Dermis microvascular lymphatic vessel endothelial cell (primary cell): ENCODE measurements around the gene C11orf42. TPM values are rescaled to one million over a fixed set of nuclear protein-coding genes. Genes with fewer than 3 reads are reported as not detected.

Experiments used
- DNase-seq, 2 donors: peaks; one replicate each; pipeline versions ENCODE4 v3.0.0 to v3.0.0-alpha.2; 2010; ENCODE audit warnings: low read depth in 2 of 2
- total RNA-seq: library from RNA; depleted of rRNA; stranded (reverse); fragments of >200 nt; gene quantifications from 2 replicates; pipeline ENCODE4 v1.2.1, GENCODE V29; 2014

Gene C11orf42
- total RNA-seq, 1 donor from 2014 or later, result not detected

- no peak for DNase-seq
These were observed 52.8 kb downstream of the C11orf42 start for GRCh38 chr11:6258141-6258540.

- DNase-seq, result no peak
These were observed 53.3 kb downstream of the C11orf42 start for GRCh38 chr11:6258571-6259081.

- no peak for DNase-seq
These were observed 54.9 kb downstream of the C11orf42 start for GRCh38 chr11:6260207-6260726.

Other genes with a start within 250 kb of the C11orf42 start
- not detected in 2 replicates for gene OR56A5, start 237.1 kb upstream of the C11orf42 start, total RNA-seq
- gene OR52L1, start 218.6 kb upstream of the C11orf42 start, total RNA-seq, result not detected in 2 replicates
- gene OR56A4, start 198.6 kb upstream of the C11orf42 start, total RNA-seq, result not detected in 2 replicates
- not detected in 2 replicates for gene OR56A1, start 174.8 kb upstream of the C11orf42 start, total RNA-seq
- not detected in 2 replicates for gene OR56B4, start 97.9 kb upstream of the C11orf42 start, total RNA-seq
- not detected in 2 replicates for gene OR52B2, start 35.2 kb upstream of the C11orf42 start, total RNA-seq
- gene OR52W1, start 6.3 kb upstream of the C11orf42 start, total RNA-seq, result not detected in 2 replicates
- gene FHIP1B, start 29.1 kb downstream of the C11orf42 start, total RNA-seq, result 6.9 and 11.1 TPM in 2 replicates
- not detected in 2 replicates for gene CNGA4, start 33.5 kb downstream of the C11orf42 start, total RNA-seq
- gene CCKBR, start 54.3 kb downstream of the C11orf42 start, total RNA-seq, result not detected in 2 replicates
- gene CAVIN3, start 114.9 kb downstream of the C11orf42 start, total RNA-seq, result 106 and 127 TPM in 2 replicates
- 13.7 and 20.7 TPM in 2 replicates for gene SMPD1, start 184.9 kb downstream of the C11orf42 start, total RNA-seq
- gene APBB1, start 213.5 kb downstream of the C11orf42 start, total RNA-seq, result 23.1 and 34.4 TPM in 2 replicates
- 0.13 and 0.25 TPM in 2 replicates for gene HPX, start 235.4 kb downstream of the C11orf42 start, total RNA-seq